A673 (cell line): ENCODE results near the gene RYK.

Source experiments
- CTCF ChIP-seq: fragments of 300-800, 200-600 bp; sonication (generic); conservative IDR thresholded peaks from 2 replicates; pipeline ENCODE4 v1.5.1; 2017; ENCODE audit warnings: low read depth, mild to moderate bottlenecking, antibody characterized with exemption, low read length, moderate library complexity, mixed read lengths
- EZH2 ChIP-seq: fragments of 200-600 bp; sonication (generic); IDR thresholded peaks from 2 replicates; pipeline ENCODE4 v1.6.1; 2017; ENCODE audit warnings: borderline replicate concordance, low read depth, mild to moderate bottlenecking, mixed read lengths, antibody characterized with exemption, low read length; ENCODE audit not compliant: poor library complexity, severe bottlenecking

- TF ChIP-seq EZH2 (no peak), CTCF (no peak)
Measured at GRCh38 chr3:134153761-134154160, 96.9 kb downstream of the RYK start.
